Neural crest cell (in vitro differentiated cells): Measurements from ENCODE around the gene BANK1. TPM values are rescaled to one million over a fixed set of nuclear protein-coding genes. Genes with fewer than 3 reads are reported as not detected.

Experiments
- DNase-seq: peaks from one replicate; pipeline ENCODE4 v3.0.0; 2021; ENCODE audit warnings: low read depth, mixed read lengths, low spot score
- H3K27ac Mint-ChIP-seq: one replicate; pipeline ENCODE4 v1.8.0; 2021; ENCODE audit warnings: mild to moderate bottlenecking, mixed read lengths; ENCODE audit not compliant: unreplicated experiment
- H3K27me3 Mint-ChIP-seq: 2 replicates; pipeline ENCODE4 v1.8.0; 2021; ENCODE audit warnings: low read depth, mild to moderate bottlenecking, mixed read lengths
- H3K36me3 Mint-ChIP-seq: 2 replicates; pipeline ENCODE4 v1.8.0; 2021; ENCODE audit warnings: low read depth, mild to moderate bottlenecking, mixed read lengths
- H3K4me1 Mint-ChIP-seq: 2 replicates; pipeline ENCODE4 v1.8.0; 2021; ENCODE audit warnings: mixed read lengths
- H3K4me3 Mint-ChIP-seq: one replicate; pipeline ENCODE4 v1.8.0; 2021; ENCODE audit warnings: mild to moderate bottlenecking, mixed read lengths
- H3K9me3 Mint-ChIP-seq: 2 replicates; pipeline ENCODE4 v1.8.0; 2021; ENCODE audit warnings: mixed read lengths
- CTCF ChIP-seq: fragments of 200-600 bp; sonication (generic); conservative IDR thresholded peaks from 2 replicates; pipeline ENCODE4 v1.5.0; 2021; ENCODE audit warnings: antibody characterized with exemption, mild to moderate bottlenecking
- total RNA-seq: library from RNA; stranded (reverse); gene quantifications from 2 replicates; pipeline ENCODE4 v1.2.1, GENCODE V29; 2021

BANK1 gene
- total RNA-seq, 1 donor from 2014 or later = 0.44 TPM

- Mint-ChIP-seq H3K4me3 (no peak overlapping the region), H3K9me3 (no peaks in the 10 kb centered on the region), H3K4me1 (peaks cover 21% of the 10 kb centered on the region), H3K27ac (no peak overlapping the region), H3K27me3 (no peaks in the 10 kb centered on the region), H3K36me3 (no peaks in the 10 kb centered on the region)
- no peak for TF ChIP-seq CTCF
- DNase-seq = no peak
Observed at GRCh38 chr4:101954975-101955678, 164.6 kb downstream of the BANK1 start.

GRCh38 chr4:101956068-101956825 is 165.7 kb downstream of the BANK1 start:
- DNase-seq = no peak
- no peaks in the 10 kb centered on the region for H3K36me3 Mint-ChIP-seq
- H3K27ac Mint-ChIP-seq = no peak overlapping the region
- H3K27me3 Mint-ChIP-seq = no peaks in the 10 kb centered on the region
- no peak overlapping the region for H3K4me3 Mint-ChIP-seq
- H3K4me1 Mint-ChIP-seq = peaks cover 21% of the 10 kb centered on the region
- no peaks in the 10 kb centered on the region for H3K9me3 Mint-ChIP-seq
- no peak for TF ChIP-seq CTCF

GRCh38 chr4:101958547-101958946 is 168.0 kb downstream of the BANK1 start:
- no peak for DNase-seq
- Mint-ChIP-seq H3K4me3 (no peak overlapping the region), H3K36me3 (no peaks in the 10 kb centered on the region), H3K9me3 (no peaks in the 10 kb centered on the region), H3K27me3 (no peaks in the 10 kb centered on the region), H3K4me1 (peaks cover 21% of the 10 kb centered on the region), H3K27ac (no peak overlapping the region)
- no peak for TF ChIP-seq CTCF

- no peaks in the 10 kb centered on the region for H3K9me3 Mint-ChIP-seq
- peaks cover 6% of the 10 kb centered on the region for H3K4me1 Mint-ChIP-seq
- no peaks in the 10 kb centered on the region for H3K27me3 Mint-ChIP-seq
- no peak overlapping the region for H3K4me3 Mint-ChIP-seq
- H3K36me3 Mint-ChIP-seq = no peaks in the 10 kb centered on the region
- no peak for DNase-seq
- TF ChIP-seq CTCF = no peak
- H3K27ac Mint-ChIP-seq = no peak overlapping the region
Observed at GRCh38 chr4:101960431-101960830, 169.9 kb downstream of the BANK1 start.

- H3K27ac Mint-ChIP-seq = no peak overlapping the region
- no peak for DNase-seq
- no peaks in the 10 kb centered on the region for H3K36me3 Mint-ChIP-seq
- no peaks in the 10 kb centered on the region for H3K27me3 Mint-ChIP-seq
- TF ChIP-seq CTCF = no peak
- H3K9me3 Mint-ChIP-seq = no peaks in the 10 kb centered on the region
- no peak overlapping the region for H3K4me3 Mint-ChIP-seq
- peaks cover 3% of the 10 kb centered on the region for H3K4me1 Mint-ChIP-seq
Observed at GRCh38 chr4:101961144-101961543, 170.6 kb downstream of the BANK1 start.
